C4-2B (cell line): ENCODE measurements around the gene FOXP1.

Experiments used
- ZFX ChIP-seq: fragments of 450-650 bp; IDR thresholded peaks from 2 replicates; pipeline ENCODE4 v1.6.1; 2017
- TF ChIP-seq, protein P1 (sequence below): fragments of 450-650 bp; conservative IDR thresholded peaks from 2 replicates; pipeline ENCODE4 v1.5.1; 2017; ENCODE audit warnings: mild to moderate bottlenecking

DNA sequence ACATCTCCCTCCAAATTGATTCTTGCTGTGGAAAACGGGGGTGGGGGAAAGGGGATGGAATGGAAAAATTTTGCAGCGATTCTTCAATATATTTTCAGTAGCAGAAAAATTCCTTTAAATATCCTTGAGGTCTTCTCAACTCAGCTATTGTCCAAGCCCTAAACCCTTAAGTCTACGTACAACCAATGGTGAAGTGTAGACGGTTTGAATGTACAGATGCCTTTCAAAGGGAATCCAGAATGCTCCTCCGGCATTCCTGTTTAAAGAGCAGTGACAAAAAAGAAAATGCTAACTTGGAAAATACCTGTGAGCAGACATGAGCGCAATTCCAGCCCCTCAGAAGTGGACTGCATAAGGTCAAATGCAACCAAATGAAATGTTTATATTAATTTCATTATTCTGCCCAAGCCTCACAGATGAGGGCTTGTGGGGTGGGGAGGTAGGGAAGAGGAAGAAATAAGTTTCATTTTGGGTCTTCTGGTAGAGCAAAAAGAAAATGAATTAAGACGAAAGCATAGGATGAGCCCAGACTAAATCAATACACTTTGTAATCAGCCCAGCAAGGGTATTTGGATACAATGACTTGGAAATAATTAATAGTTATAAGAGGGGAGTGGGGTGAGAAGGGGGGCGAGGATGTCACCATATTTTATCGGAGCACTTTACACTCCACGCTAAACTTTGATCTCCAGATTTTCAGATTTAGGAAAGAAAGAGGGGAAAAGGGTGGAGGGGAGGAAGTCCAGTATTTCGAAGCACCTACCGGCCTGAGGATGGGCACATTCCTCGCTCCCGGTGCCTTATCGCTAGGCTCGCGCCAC, 2.7 kb downstream of the FOXP1 start:
- TF ChIP-seq, protein P1, sequence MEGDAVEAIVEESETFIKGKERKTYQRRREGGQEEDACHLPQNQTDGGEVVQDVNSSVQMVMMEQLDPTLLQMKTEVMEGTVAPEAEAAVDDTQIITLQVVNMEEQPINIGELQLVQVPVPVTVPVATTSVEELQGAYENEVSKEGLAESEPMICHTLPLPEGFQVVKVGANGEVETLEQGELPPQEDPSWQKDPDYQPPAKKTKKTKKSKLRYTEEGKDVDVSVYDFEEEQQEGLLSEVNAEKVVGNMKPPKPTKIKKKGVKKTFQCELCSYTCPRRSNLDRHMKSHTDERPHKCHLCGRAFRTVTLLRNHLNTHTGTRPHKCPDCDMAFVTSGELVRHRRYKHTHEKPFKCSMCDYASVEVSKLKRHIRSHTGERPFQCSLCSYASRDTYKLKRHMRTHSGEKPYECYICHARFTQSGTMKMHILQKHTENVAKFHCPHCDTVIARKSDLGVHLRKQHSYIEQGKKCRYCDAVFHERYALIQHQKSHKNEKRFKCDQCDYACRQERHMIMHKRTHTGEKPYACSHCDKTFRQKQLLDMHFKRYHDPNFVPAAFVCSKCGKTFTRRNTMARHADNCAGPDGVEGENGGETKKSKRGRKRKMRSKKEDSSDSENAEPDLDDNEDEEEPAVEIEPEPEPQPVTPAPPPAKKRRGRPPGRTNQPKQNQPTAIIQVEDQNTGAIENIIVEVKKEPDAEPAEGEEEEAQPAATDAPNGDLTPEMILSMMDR: no peak
- TF ChIP-seq ZFX: no peak
